ENCODE data around the gene VCAM1. TPM values are rescaled to one million over a fixed set of nuclear protein-coding genes. Genes with fewer than 3 reads are reported as not detected.

VCAM1 gene
- total RNA-seq, 1 donor from 2014 or later, result not detected

- no peak for DNase-seq
- H3K4me3 Mint-ChIP-seq, result no peak overlapping the region
- intact Hi-C loops (cut with micrococcal nuclease), result no loop called here
- peaks cover 3% of the 10 kb centered on the region for H3K9me3 Mint-ChIP-seq
- H3K4me1 Mint-ChIP-seq, result no peaks in the 10 kb centered on the region
- H3K36me3 Mint-ChIP-seq (ENCODE audit: low read depth), result no peaks in the 10 kb centered on the region
- peaks cover 5% of the 10 kb centered on the region for H3K27me3 Mint-ChIP-seq
- no peak overlapping the region for H3K27ac Mint-ChIP-seq
These were observed 17.2 kb downstream of the VCAM1 start for GRCh38 chr1:100736746-100737145.

- DNase-seq, result no peak
- peaks cover 7% of the 10 kb centered on the region for H3K27me3 Mint-ChIP-seq
- no peak overlapping the region for H3K4me3 Mint-ChIP-seq
- no peaks in the 10 kb centered on the region for H3K36me3 Mint-ChIP-seq (ENCODE audit: low read depth)
- intact Hi-C loops (cut with micrococcal nuclease), result no loop called here
- H3K9me3 Mint-ChIP-seq, result no peaks in the 10 kb centered on the region
- no peaks in the 10 kb centered on the region for H3K4me1 Mint-ChIP-seq
- H3K27ac Mint-ChIP-seq, result no peak overlapping the region
These were observed 27.0 kb downstream of the VCAM1 start for GRCh38 chr1:100746542-100746932.

DNA sequence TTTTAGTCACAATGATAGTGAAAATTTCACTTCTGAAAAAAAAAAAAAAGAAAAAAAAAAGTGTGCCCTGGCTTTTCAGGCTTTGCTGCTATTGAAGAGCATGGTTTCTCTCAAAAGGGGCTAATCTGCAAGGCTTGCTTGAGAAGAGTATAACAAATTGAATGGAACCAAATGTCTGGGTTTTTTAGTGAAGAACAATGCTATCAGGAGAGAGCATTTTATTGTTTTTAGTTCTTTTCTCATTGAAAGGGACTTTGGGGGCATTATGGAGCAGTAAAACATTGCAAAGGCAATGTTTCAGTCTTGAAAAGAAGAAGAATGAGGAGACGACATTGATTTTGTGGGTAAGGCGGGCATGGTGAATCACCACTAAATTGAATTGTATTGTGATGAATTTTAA lies 28.2 kb downstream of the VCAM1 start:
- Mint-ChIP-seq H3K4me3 (no peak overlapping the region), H3K27ac (no peak overlapping the region)

DNA sequence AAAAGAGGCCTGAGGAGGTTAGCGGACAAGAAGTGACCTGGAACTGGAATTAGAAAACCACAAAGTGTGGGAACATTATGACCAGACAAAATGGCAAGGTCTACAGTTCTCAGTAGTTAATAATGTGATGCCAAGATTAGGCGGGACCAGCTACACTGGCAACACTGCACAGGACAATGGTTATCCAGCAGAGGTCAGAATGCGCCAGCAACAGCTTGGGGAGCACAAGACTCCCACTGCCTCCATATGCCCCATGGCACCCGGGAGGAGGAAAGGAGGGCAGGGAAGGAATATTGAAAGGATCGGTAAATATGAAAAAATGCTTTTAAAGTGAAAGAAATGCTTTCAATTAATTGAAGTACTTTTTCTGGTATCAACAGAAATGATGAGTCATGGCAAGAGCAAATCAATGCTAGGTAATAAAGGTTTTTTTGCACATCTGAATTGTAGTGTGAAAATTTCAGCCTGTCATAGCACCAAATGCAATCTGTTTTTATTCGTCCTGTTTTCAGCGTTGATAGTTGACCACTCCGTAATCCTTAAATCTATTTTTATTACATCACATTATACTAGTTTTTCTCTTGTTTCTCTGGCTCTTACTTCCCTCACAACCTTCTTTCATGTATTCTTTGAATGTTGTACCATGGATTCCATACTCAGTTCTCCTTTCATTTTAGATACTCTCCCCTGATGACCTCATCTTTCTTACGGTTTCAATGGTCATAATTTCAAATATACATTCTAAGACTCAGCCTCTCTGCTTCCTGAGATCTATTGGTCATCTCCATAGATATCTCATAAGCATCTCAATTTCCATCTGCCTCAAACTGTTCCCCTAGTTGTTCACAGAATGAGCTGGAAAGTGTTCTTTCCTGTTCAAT lies 30.7 kb downstream of the VCAM1 start:
- Mint-ChIP-seq H3K4me3 (no peak overlapping the region), H3K4me1 (no peaks in the 10 kb centered on the region), H3K27me3 (peaks cover 2% of the 10 kb centered on the region), H3K27ac (no peak overlapping the region), H3K36me3 (ENCODE audit: low read depth) (no peaks in the 10 kb centered on the region), H3K9me3 (no peaks in the 10 kb centered on the region)
- no peak for DNase-seq
- intact Hi-C loops (cut with micrococcal nuclease), result no loop called here

More for the DNA sequence above, 28.2 kb downstream of the VCAM1 start:
- no peaks in the 10 kb centered on the region for H3K36me3 Mint-ChIP-seq (ENCODE audit: low read depth)
- no peaks in the 10 kb centered on the region for H3K9me3 Mint-ChIP-seq
- H3K4me1 Mint-ChIP-seq, result no peaks in the 10 kb centered on the region
- H3K27me3 Mint-ChIP-seq, result peaks cover 7% of the 10 kb centered on the region
- DNase-seq, result no peak
- intact Hi-C loops (cut with micrococcal nuclease), result no loop called here

- H3K27ac Mint-ChIP-seq, result no peak overlapping the region
- H3K36me3 Mint-ChIP-seq (ENCODE audit: low read depth), result no peaks in the 10 kb centered on the region
- no peak for DNase-seq
- H3K9me3 Mint-ChIP-seq, result no peaks in the 10 kb centered on the region
- intact Hi-C loops (cut with micrococcal nuclease), result no loop called here
- no peaks in the 10 kb centered on the region for H3K4me1 Mint-ChIP-seq
- no peak overlapping the region for H3K4me3 Mint-ChIP-seq
- peaks cover 1% of the 10 kb centered on the region for H3K27me3 Mint-ChIP-seq
These were observed 33.2 kb downstream of the VCAM1 start for GRCh38 chr1:100752791-100753190.

GRCh38 chr1:100757946-100758345 lies 38.4 kb downstream of the VCAM1 start:
- no peaks in the 10 kb centered on the region for H3K9me3 Mint-ChIP-seq
- H3K27me3 Mint-ChIP-seq, result peaks cover 4% of the 10 kb centered on the region
- intact Hi-C loops (cut with micrococcal nuclease), result no loop called here
- no peak overlapping the region for H3K27ac Mint-ChIP-seq
- H3K4me1 Mint-ChIP-seq, result no peaks in the 10 kb centered on the region
- no peak for DNase-seq
- no peaks in the 10 kb centered on the region for H3K36me3 Mint-ChIP-seq (ENCODE audit: low read depth)
- no peak overlapping the region for H3K4me3 Mint-ChIP-seq

DNA sequence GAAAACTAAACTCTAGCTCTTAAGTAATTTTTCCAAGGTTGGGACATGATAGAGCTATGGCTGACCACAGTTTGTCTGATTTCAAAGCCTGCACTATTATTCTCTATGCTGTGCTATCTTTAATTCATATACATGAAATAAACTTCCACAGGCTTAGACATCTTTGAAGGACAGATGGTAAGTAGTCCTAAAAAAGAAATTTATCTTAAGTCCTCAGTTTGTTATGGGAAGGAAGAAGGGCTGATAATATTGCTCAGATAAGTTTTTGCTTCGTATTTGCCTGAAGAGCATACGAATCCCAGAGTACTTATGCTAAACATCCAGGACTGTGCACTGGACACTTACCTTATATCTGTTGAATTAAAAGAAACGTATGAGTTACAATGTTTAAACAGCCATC lies 39.6 kb downstream of the VCAM1 start:
- Mint-ChIP-seq H3K9me3 (no peaks in the 10 kb centered on the region), H3K27ac (no peak overlapping the region), H3K27me3 (peaks cover 4% of the 10 kb centered on the region), H3K4me3 (no peak overlapping the region), H3K36me3 (ENCODE audit: low read depth) (no peaks in the 10 kb centered on the region), H3K4me1 (no peaks in the 10 kb centered on the region)
- DNase-seq, result no peak
- intact Hi-C loops (cut with micrococcal nuclease), result no loop called here

DNA sequence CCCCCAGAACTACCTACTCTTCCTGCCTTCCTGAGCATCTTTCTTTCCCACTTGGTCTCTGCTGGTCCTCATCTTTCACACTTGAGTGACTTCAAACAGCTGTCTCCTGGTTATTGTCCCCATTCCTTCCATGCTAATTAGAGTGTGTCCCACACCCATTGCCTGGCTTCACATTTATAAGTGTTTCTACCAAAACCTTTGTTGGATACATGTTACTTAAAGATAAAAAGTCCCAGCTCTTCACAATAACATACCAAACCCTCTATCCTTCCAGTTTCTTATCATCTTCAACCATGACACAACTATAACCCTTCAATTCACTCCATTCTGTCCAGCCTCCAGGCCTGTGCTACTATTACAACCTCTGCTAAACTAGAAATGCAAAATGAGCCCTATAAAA lies 41.0 kb downstream of the VCAM1 start:
- Mint-ChIP-seq H3K27ac (no peak overlapping the region), H3K4me1 (no peaks in the 10 kb centered on the region), H3K9me3 (no peaks in the 10 kb centered on the region), H3K4me3 (no peak overlapping the region), H3K36me3 (ENCODE audit: low read depth) (no peaks in the 10 kb centered on the region), H3K27me3 (peaks cover 4% of the 10 kb centered on the region)
- intact Hi-C loops (cut with micrococcal nuclease), result no loop called here
- no peak for DNase-seq

DNA sequence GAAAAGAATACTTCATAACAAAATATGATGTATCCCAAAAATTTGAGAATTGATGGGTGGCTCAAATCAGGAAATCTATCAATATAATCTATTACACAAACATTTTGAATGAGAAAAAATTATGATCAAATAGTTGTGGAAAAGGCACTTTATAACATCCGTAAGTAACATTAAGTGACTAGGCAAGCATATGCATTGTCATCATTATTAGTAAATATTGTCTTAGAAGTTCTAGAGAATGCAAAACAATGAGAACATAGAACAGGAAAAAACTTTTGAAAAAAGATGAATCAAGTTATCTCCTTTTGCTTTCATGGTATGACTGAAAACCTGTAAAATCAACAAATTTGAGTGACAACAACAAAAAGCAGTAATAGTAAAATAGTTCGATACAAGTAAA lies 42.9 kb downstream of the VCAM1 start:
- intact Hi-C loops (cut with micrococcal nuclease), result no loop called here
- Mint-ChIP-seq H3K27me3 (peaks cover 4% of the 10 kb centered on the region), H3K27ac (no peak overlapping the region), H3K4me1 (no peaks in the 10 kb centered on the region), H3K9me3 (no peaks in the 10 kb centered on the region), H3K4me3 (no peak overlapping the region), H3K36me3 (ENCODE audit: low read depth) (no peaks in the 10 kb centered on the region)
- DNase-seq, result no peak

- H3K27ac Mint-ChIP-seq, result no peak overlapping the region
- H3K4me1 Mint-ChIP-seq, result no peaks in the 10 kb centered on the region
- intact Hi-C loops (cut with micrococcal nuclease), result no loop called here
- H3K9me3 Mint-ChIP-seq, result no peaks in the 10 kb centered on the region
- no peak for DNase-seq
- H3K27me3 Mint-ChIP-seq, result peaks cover 4% of the 10 kb centered on the region
- no peak overlapping the region for H3K4me3 Mint-ChIP-seq
- no peaks in the 10 kb centered on the region for H3K36me3 Mint-ChIP-seq (ENCODE audit: low read depth)
These were observed 47.8 kb downstream of the VCAM1 start for GRCh38 chr1:100767176-100767890.

DNA sequence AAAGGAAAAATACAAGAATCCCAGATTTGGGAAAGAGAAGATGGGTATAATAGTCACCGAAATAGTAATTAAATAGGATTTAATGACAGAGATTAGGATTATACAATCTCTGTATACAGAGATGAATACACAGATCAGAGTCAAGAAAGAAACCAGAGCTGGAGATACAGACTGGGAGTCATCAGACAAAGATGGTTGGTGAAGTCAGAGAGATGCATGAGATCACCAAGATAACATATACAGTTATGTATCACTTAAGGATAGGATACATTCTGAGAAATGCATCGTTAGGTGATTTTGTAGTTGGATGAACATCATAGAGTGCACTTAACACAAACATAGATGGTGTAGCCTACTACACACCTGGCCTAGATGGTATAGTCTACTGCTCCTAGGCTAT lies 49.8 kb downstream of the VCAM1 start:
- Mint-ChIP-seq H3K4me1 (no peaks in the 10 kb centered on the region), H3K4me3 (no peak overlapping the region), H3K9me3 (no peaks in the 10 kb centered on the region), H3K36me3 (ENCODE audit: low read depth) (no peaks in the 10 kb centered on the region), H3K27me3 (peaks cover 4% of the 10 kb centered on the region), H3K27ac (no peak overlapping the region)
- intact Hi-C loops (cut with micrococcal nuclease), result no loop called here
- no peak for DNase-seq

DNA sequence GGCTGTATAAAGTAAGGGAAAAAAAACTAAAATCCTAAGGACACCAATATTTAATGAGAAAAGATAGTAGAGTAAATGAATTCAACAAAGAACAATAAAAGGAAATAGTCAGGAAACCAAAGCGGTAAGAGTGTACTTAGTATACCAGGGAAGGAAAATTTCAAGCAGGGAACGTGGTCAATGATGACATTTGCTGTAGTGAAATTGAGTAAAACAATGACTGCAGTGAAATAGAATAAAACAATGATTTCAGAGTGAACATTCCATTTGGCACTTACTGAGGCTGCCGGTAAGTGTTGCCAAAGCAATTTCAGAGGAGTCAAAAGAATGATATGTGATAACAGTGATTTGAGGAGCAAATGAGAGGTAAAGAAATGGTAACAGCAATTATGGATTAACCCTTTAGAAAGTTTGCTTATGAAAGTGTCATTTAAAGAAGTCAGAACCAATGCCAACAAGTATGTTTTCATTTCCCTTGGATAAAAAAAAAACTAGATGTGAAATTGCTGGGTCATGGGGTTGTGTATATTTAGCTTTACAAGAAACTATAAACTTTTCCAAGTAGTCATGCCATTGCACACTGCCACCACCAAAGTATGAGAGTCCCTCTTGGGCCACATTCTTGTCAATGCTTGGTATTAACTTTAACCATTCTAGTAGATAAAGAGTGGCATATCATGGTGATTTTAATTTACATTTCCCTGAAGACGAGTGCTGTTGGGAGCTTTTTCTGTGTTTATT lies 50.5 kb downstream of the VCAM1 start:
- Mint-ChIP-seq H3K4me3 (no peak overlapping the region), H3K27ac (no peak overlapping the region), H3K27me3 (peaks cover 4% of the 10 kb centered on the region), H3K9me3 (no peaks in the 10 kb centered on the region), H3K36me3 (ENCODE audit: low read depth) (no peaks in the 10 kb centered on the region), H3K4me1 (no peaks in the 10 kb centered on the region)
- DNase-seq, result no peak
- intact Hi-C loops (cut with micrococcal nuclease), result no loop called here

DNA sequence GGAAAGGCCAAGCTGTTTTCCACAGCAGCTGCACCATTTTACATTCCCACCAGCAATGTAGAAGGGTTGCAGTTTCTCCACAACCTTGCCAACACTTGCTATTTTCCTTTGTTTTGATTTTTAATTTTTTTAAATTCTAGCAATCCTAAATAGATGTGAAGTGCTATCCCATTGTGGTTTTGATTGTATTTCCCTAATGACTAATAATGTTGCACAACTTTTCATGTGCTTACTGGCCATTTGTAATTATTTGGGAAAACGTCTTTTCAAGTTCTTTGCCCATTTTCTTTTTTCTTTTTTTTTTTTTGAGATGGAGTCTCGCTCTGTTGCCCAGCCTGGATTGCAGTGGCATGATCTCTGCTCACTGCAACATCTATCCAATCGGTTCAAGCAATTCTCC lies 53.9 kb downstream of the VCAM1 start:
- DNase-seq, result no peak
- Mint-ChIP-seq H3K4me3 (no peak overlapping the region), H3K4me1 (no peaks in the 10 kb centered on the region), H3K36me3 (ENCODE audit: low read depth) (no peaks in the 10 kb centered on the region), H3K27ac (no peak overlapping the region), H3K9me3 (no peaks in the 10 kb centered on the region), H3K27me3 (peaks cover 4% of the 10 kb centered on the region)
- intact Hi-C loops (cut with micrococcal nuclease), result no loop called here

DNA sequence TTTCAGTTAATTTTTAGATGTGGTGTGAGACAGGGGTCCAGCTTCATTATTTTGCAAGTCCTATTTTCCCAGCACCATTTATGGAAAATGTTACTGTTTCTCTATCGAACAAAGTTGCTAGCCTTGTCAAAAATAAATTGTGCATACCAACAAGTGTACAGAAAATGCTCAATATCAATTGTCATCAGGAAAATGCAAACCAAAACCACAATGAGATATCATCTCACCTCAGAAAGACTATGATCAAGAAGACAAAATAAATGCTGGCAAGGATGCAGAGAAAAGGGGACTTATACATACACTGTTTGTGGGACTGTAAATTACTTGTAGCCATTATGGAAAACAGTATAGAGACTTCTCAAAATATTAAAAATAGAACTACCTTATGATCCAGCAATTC lies 54.8 kb downstream of the VCAM1 start:
- Mint-ChIP-seq H3K27me3 (peaks cover 4% of the 10 kb centered on the region), H3K4me1 (no peaks in the 10 kb centered on the region), H3K9me3 (peaks cover 6% of the 10 kb centered on the region), H3K4me3 (no peak overlapping the region), H3K27ac (no peak overlapping the region), H3K36me3 (ENCODE audit: low read depth) (no peaks in the 10 kb centered on the region)
- intact Hi-C loops (cut with micrococcal nuclease), result no loop called here
- no peak for DNase-seq

Data from activated CD4-positive, alpha-beta T cell treated with anti-CD3 and anti-CD28 coated beads, Interleukin-2, amount 10 ng/mL, durations not matched to agents 24 days and 14 days (primary cell).